IMR-90 (cell line): ENCODE measurements around the gene ANTXR1.

Experiments
- BHLHE40 ChIP-seq: fragments of 150-350 bp; IDR thresholded peaks from 2 replicates; pipeline ENCODE4 v1.6.1; 2016; ENCODE audit warnings: mild to moderate bottlenecking, low read depth, low read length
- CEBPB ChIP-seq: IDR thresholded peaks from 2 replicates; pipeline ENCODE4 v1.6.1; 2012; ENCODE audit warnings: low read depth, low read length, improper control_type of control experiment
- FOS ChIP-seq: fragments of 150-350 bp; IDR thresholded peaks from 2 replicates; pipeline ENCODE4 v1.6.1; 2016; ENCODE audit warnings: low read depth, low read length
- MAFK ChIP-seq: IDR thresholded peaks from 2 replicates; pipeline ENCODE4 v1.6.1; 2012; ENCODE audit warnings: low read depth, low read length, improper control_type of control experiment
- MXI1 ChIP-seq: IDR thresholded peaks from 2 replicates; pipeline ENCODE4 v1.6.1; 2012; ENCODE audit warnings: low read depth, mild to moderate bottlenecking, low read length, moderate library complexity, borderline replicate concordance
- POLR2A ChIP-seq: IDR thresholded peaks from 2 replicates; pipeline ENCODE4 v1.6.1; 2012; ENCODE audit warnings: mild to moderate bottlenecking, low read depth, low read length
- RAD21 ChIP-seq: IDR thresholded peaks from 2 replicates; pipeline ENCODE4 v1.6.1; 2012; ENCODE audit warnings: low read length, improper control_type of control experiment
- RCOR1 ChIP-seq: IDR thresholded peaks from 2 replicates; pipeline ENCODE4 v1.6.1; 2012; ENCODE audit warnings: mild to moderate bottlenecking, low read length, improper control_type of control experiment; ENCODE audit not compliant: insufficient replicate concordance
- RFX5 ChIP-seq: IDR thresholded peaks from 2 replicates; pipeline ENCODE4 v1.8.0; 2012; ENCODE audit warnings: low read depth, mild to moderate bottlenecking, low read length, moderate library complexity
- SMC3 ChIP-seq: fragments of 150-350 bp; IDR thresholded peaks from 2 replicates; pipeline ENCODE4 v1.6.1; 2016; ENCODE audit warnings: low read depth, mild to moderate bottlenecking, antibody characterized with exemption, low read length, moderate library complexity
- TF ChIP-seq, protein P1 (sequence below): conservative IDR thresholded peaks from 2 replicates; pipeline ENCODE4 v1.5.1; 2012; ENCODE audit warnings: mild to moderate bottlenecking, low read depth, low read length, improper control_type of control experiment
- TF ChIP-seq, protein P2 (sequence below): fragments of 150-350 bp; IDR thresholded peaks from 2 replicates; pipeline ENCODE4 v1.6.1; 2017; ENCODE audit warnings: mild to moderate bottlenecking, antibody characterized with exemption, low read length, low read depth

DNA sequence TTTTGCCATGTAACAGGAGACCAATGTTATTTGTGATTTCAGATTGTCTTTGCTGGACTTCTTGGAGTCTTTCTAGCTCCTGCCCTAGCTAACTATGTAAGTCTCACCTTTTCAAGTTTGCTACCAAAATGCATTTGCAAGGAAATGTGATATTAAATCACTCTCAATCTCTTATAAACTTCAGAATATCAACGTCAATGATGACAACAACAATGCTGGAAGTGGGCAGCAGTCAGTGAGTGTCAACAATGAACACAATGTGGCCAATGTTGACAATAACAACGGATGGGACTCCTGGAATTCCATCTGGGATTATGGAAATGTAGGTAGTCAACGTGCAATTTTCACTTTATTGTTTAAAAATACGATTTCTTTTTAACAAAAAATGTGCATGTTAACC, 35.5 kb upstream of the ANTXR1 start:
- TF ChIP-seq, protein P1, sequence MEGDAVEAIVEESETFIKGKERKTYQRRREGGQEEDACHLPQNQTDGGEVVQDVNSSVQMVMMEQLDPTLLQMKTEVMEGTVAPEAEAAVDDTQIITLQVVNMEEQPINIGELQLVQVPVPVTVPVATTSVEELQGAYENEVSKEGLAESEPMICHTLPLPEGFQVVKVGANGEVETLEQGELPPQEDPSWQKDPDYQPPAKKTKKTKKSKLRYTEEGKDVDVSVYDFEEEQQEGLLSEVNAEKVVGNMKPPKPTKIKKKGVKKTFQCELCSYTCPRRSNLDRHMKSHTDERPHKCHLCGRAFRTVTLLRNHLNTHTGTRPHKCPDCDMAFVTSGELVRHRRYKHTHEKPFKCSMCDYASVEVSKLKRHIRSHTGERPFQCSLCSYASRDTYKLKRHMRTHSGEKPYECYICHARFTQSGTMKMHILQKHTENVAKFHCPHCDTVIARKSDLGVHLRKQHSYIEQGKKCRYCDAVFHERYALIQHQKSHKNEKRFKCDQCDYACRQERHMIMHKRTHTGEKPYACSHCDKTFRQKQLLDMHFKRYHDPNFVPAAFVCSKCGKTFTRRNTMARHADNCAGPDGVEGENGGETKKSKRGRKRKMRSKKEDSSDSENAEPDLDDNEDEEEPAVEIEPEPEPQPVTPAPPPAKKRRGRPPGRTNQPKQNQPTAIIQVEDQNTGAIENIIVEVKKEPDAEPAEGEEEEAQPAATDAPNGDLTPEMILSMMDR: no peak
- TF ChIP-seq POLR2A: no peak
- TF ChIP-seq RAD21: no peak
- no peak for TF ChIP-seq RCOR1
- TF ChIP-seq FOS: no peak
- TF ChIP-seq, protein P2, sequence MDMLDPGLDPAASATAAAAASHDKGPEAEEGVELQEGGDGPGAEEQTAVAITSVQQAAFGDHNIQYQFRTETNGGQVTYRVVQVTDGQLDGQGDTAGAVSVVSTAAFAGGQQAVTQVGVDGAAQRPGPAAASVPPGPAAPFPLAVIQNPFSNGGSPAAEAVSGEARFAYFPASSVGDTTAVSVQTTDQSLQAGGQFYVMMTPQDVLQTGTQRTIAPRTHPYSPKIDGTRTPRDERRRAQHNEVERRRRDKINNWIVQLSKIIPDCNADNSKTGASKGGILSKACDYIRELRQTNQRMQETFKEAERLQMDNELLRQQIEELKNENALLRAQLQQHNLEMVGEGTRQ: no peak
- TF ChIP-seq MAFK: no peak
- no peak for TF ChIP-seq CEBPB
- TF ChIP-seq MXI1: no peak
- no peak for TF ChIP-seq SMC3
- no peak for TF ChIP-seq RFX5
- no peak for TF ChIP-seq BHLHE40
